Spleen (tissue), 7 donors: Measurements from ENCODE around the gene RPS3.
"Not testable (repeated sequence)": the region's sequence is repeated elsewhere in the genome, so short reads cannot be mapped to it uniquely, and the experiment has no call there.

Source experiments
- CTCF ChIP-seq, 11 experiments: fragments of 200-600 bp in 7 of 11; fragments of 450-650 bp in 4 of 11; sonication (generic) in 4 of 11; IDR thresholded peaks in 8 of 11; conservative IDR thresholded peaks in 3 of 11; 1 replicate in 7 of 11; 2 replicates in 4 of 11; pipeline versions ENCODE4 v1.4.0 to v1.8.0; 2016 to 2021; ENCODE audit warnings: antibody characterized with exemption in 11 of 11, inconsistent platforms in 4 of 11, mild to moderate bottlenecking in 1 of 11
- POLR2A ChIP-seq, 3 donors: fragments of 450-650 bp; IDR thresholded peaks; one replicate each; pipeline ENCODE4 v1.5.1; 2017; ENCODE audit warnings: antibody characterized with exemption in 3 of 3, mild to moderate bottlenecking in 1 of 3
- POLR2AphosphoS5 ChIP-seq, 3 donors: sonication (generic); formaldehyde crosslinking; IDR thresholded peaks; one replicate each; pipeline ENCODE4 v1.5.1; 2017; ENCODE audit warnings: antibody characterized with exemption in 3 of 3
- donor health status: DM: no; HTN: no; CAD: no; lungs with moderate emphysema.
- donor health status: DM: no; HTN: no; CAD: no.
- donor health status: DM: no; HTN: no; CAD: no.

DNA sequence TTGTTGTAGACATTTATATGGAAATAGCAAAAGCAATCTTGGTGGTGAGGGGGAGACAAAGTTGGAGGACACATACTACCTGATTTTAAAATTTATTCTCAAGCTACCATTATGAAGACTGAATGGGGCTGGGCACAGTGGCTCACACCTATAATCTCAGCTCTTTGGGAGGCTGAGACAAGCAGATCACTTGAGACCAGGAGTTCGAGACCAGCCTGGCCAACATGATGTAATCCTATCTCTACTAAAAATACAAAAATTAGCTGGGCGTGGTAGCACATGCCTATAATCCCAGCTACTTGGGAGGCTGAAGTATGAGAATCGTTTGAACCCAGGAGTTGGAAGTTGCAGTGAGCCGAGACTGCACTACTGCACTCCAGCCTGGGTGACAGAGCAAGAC lies 37.0 kb upstream of the RPS3 start:
- TF ChIP-seq CTCF (IDR thresholded peaks at IDR 0.05 in 8 of 11, conservative IDR thresholded peaks at IDR 0.05 in 3 of 11); POLR2A (IDR thresholded peaks at IDR 0.05); POLR2AphosphoS5 (IDR thresholded peaks at IDR 0.05): not testable (repeated sequence)
